Inferior parietal cortex (tissue), 1 donor: ENCODE results near the gene SNX2.
"Not testable (repeated sequence)": the region's sequence is repeated elsewhere in the genome, so short reads cannot be mapped to it uniquely, and the experiment has no call there.

ENCODE experiments used
- DNase-seq: peaks from one replicate; pipeline ENCODE4 v3.0.0-alpha.2; 2016; ENCODE audit errors: extremely low spot score

SNX2 gene

GRCh38 chr5:122774861-122775549 lies at the start of gene SNX2:
TSS of gene SNX2 (plus strand) at chr5:122775080. CDS start at chr5:122775104, 24 bp downstream.
- DNase-seq = peak; percentile 78

- no peak for DNase-seq
Observed at GRCh38 chr5:122727112-122727541, 47.8 kb upstream of the SNX2 start.

GRCh38 chr5:122730037-122730436 lies 44.8 kb upstream of the SNX2 start:
- DNase-seq = no peak

GRCh38 chr5:122730456-122730855 lies 44.4 kb upstream of the SNX2 start:
- no peak for DNase-seq

GRCh38 chr5:122736086-122736845 lies 38.6 kb upstream of the SNX2 start:
- DNase-seq = no peak

GRCh38 chr5:122738088-122738487 lies 36.8 kb upstream of the SNX2 start:
- no peak for DNase-seq

GRCh38 chr5:122741681-122742080 lies 33.2 kb upstream of the SNX2 start:
- no peak for DNase-seq

- no peak for DNase-seq
Observed at GRCh38 chr5:122743261-122743660, 31.6 kb upstream of the SNX2 start.

- no peak for DNase-seq
Observed at GRCh38 chr5:122745597-122745996, 29.3 kb upstream of the SNX2 start.

- no peak for DNase-seq
Observed at GRCh38 chr5:122749886-122750285, 25.0 kb upstream of the SNX2 start.

- DNase-seq = no peak
Observed at GRCh38 chr5:122751293-122751782, 23.5 kb upstream of the SNX2 start.

GRCh38 chr5:122753500-122753899 lies 21.4 kb upstream of the SNX2 start:
- no peak for DNase-seq

GRCh38 chr5:122755783-122756182 lies 19.1 kb upstream of the SNX2 start:
- no peak for DNase-seq

GRCh38 chr5:122756264-122756911 lies 18.5 kb upstream of the SNX2 start:
- DNase-seq = no peak

- DNase-seq = no peak
Observed at GRCh38 chr5:122757285-122757684, 17.6 kb upstream of the SNX2 start.

- no peak for DNase-seq
Observed at GRCh38 chr5:122759241-122760070, 15.4 kb upstream of the SNX2 start.

- no peak for DNase-seq
Observed at GRCh38 chr5:122760236-122760635, 14.6 kb upstream of the SNX2 start.

GRCh38 chr5:122761115-122761514 lies 13.8 kb upstream of the SNX2 start:
- no peak for DNase-seq

- DNase-seq = not testable (repeated sequence)
Observed at GRCh38 chr5:122761896-122762295, 13.0 kb upstream of the SNX2 start.

- DNase-seq = no peak
Observed at GRCh38 chr5:122766130-122766529, 8.8 kb upstream of the SNX2 start.

GRCh38 chr5:122770477-122770876 lies 4.4 kb upstream of the SNX2 start:
- no peak for DNase-seq

- DNase-seq = no peak
Observed at GRCh38 chr5:122772446-122772845, 2.4 kb upstream of the SNX2 start.
